Neutrophil (primary cell): ENCODE measurements around the gene SLC38A5.

Experiments
- H3K27ac ChIP-seq: fragments of 200-600 bp; sonication (generic); 2 replicates; pipeline ENCODE4 v1.5.1; 2016; ENCODE audit warnings: mild to moderate bottlenecking, moderate library complexity
- H3K27me3 ChIP-seq: fragments of 200-600 bp; sonication (generic); 2 replicates; pipeline ENCODE4 v1.6.0; 2016; ENCODE audit warnings: mild to moderate bottlenecking
- H3K36me3 ChIP-seq: fragments of 200-600 bp; sonication (generic); 2 replicates; pipeline ENCODE4 v1.5.1; 2017
- H3K4me1 ChIP-seq, 2 experiments: fragments of 200-600 bp in 1 of 2; sonication (generic) in 1 of 2; 1 replicate in 1 of 2; 2 replicates in 1 of 2; pipeline versions ENCODE4 v1.5.1 to v1.6.1; 2013 to 2016; ENCODE audit warnings: low read depth in 1 of 2, low read length in 1 of 2, mild to moderate bottlenecking in 1 of 2, moderate library complexity in 1 of 2; ENCODE audit not compliant: control insufficient read depth in 1 of 2, insufficient read depth in 1 of 2
- H3K4me3 ChIP-seq, 2 experiments: fragments of 200-600 bp in 1 of 2; sonication (generic) in 1 of 2; 1 replicate in 1 of 2; 2 replicates in 1 of 2; pipeline ENCODE4 v1.5.1; 2013 to 2016; ENCODE audit warnings: low read depth in 1 of 2, low read length in 1 of 2, mild to moderate bottlenecking in 1 of 2, moderate library complexity in 1 of 2
- H3K9me3 ChIP-seq: fragments of 200-600 bp; sonication (generic); 2 replicates; pipeline ENCODE4 v1.5.1; 2016
- CTCF ChIP-seq: fragments of 200-600 bp; sonication (generic); IDR thresholded peaks from 2 replicates; pipeline ENCODE4 v1.5.1; 2016; ENCODE audit warnings: antibody characterized with exemption

SLC38A5 gene

GRCh38 chrX:48473704-48473990, 3.6 kb upstream of the SLC38A5 start:
- peaks cover 15 to 19% of the 10 kb centered on the region in 2 experiments for H3K4me1 ChIP-seq
- no peak overlapping the region for H3K27ac ChIP-seq
- TF ChIP-seq CTCF = no peak
- no peaks in the 10 kb centered on the region for H3K9me3 ChIP-seq
- no peaks in the 10 kb centered on the region for H3K27me3 ChIP-seq
- H3K4me3 ChIP-seq = no peak overlapping the region
- H3K36me3 ChIP-seq = no peaks in the 10 kb centered on the region

GRCh38 chrX:48472851-48473703, 3.0 kb upstream of the SLC38A5 start:
- TF ChIP-seq CTCF = no peak

GRCh38 chrX:48472225-48472624, 2.2 kb upstream of the SLC38A5 start:
- Histone ChIP-seq H3K9me3 (no peaks in the 10 kb centered on the region), H3K27me3 (no peaks in the 10 kb centered on the region), H3K27ac (no peak overlapping the region), H3K4me3 (no peak overlapping the region), H3K4me1 (peaks cover 21 to 27% of the 10 kb centered on the region in 2 experiments), H3K36me3 (no peaks in the 10 kb centered on the region)
- no peak for TF ChIP-seq CTCF

More at GRCh38 chrX:48472851-48473703, 3.0 kb upstream of the SLC38A5 start:
- H3K27ac ChIP-seq = no peak overlapping the region
- H3K4me1 ChIP-seq = peaks cover 20 to 22% of the 10 kb centered on the region in 2 experiments
- no peak overlapping the region for H3K4me3 ChIP-seq
- no peaks in the 10 kb centered on the region for H3K27me3 ChIP-seq
- no peaks in the 10 kb centered on the region for H3K36me3 ChIP-seq
- no peaks in the 10 kb centered on the region for H3K9me3 ChIP-seq

GRCh38 chrX:48471504-48471903, 1.4 kb upstream of the SLC38A5 start:
- no peaks in the 10 kb centered on the region for H3K36me3 ChIP-seq

GRCh38 chrX:48470833-48471118, 716 bp upstream of the SLC38A5 start:
- Histone ChIP-seq H3K4me1 (peaks cover 16 to 18% of the 10 kb centered on the region in 2 experiments), H3K36me3 (no peaks in the 10 kb centered on the region), H3K27ac (no peak overlapping the region), H3K4me3 (no peak overlapping the region), H3K27me3 (no peaks in the 10 kb centered on the region), H3K9me3 (no peaks in the 10 kb centered on the region)
- no peak for TF ChIP-seq CTCF

More at GRCh38 chrX:48471504-48471903, 1.4 kb upstream of the SLC38A5 start:
- no peak overlapping the region for H3K4me3 ChIP-seq
- H3K4me1 ChIP-seq = peaks cover 18 to 21% of the 10 kb centered on the region in 2 experiments
- H3K27ac ChIP-seq = no peak overlapping the region
- TF ChIP-seq CTCF = no peak
- no peaks in the 10 kb centered on the region for H3K27me3 ChIP-seq
- H3K9me3 ChIP-seq = no peaks in the 10 kb centered on the region
